ENCODE measurements around the gene ZNF79. TPM values are rescaled to one million over a fixed set of nuclear protein-coding genes. Genes with fewer than 3 reads are reported as not detected.

Gene ZNF79
- total and polyA plus RNA-seq, 8 donors: 3.4 to 5.2 (median 4.0) TPM

DNA sequence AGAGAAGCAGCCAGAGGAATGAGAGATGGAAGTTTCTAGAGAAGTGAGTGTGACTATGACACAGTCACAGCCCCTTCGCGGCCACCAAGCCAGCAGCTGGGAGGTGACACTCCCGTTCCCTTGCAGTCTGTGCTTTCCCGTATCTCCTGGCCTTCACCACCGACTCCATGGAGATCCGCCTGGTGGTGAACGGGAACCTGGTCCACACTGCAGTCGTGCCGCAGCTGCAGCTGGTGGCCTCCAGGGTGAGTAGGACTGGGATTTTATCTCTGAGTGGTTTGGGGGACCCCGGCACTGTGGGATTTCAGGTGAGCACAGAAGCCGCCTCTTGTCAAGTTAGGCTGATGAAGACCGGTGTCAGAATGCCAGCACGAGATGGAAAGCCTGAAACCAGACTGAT, 39.3 kb upstream of the ZNF79 start:
- Histone ChIP-seq H3K36me3 (no peaks in the 10 kb centered on the region), H3K27me3 (no peaks in the 10 kb centered on the region), H3K9me3 (no peaks in the 10 kb centered on the region), H3K27ac (no peak overlapping the region), H3K4me1 (no peaks in the 10 kb centered on the region), H3K4me3 (no peak overlapping the region)
- no peak for ATAC-seq
- TF ChIP-seq, protein P1, sequence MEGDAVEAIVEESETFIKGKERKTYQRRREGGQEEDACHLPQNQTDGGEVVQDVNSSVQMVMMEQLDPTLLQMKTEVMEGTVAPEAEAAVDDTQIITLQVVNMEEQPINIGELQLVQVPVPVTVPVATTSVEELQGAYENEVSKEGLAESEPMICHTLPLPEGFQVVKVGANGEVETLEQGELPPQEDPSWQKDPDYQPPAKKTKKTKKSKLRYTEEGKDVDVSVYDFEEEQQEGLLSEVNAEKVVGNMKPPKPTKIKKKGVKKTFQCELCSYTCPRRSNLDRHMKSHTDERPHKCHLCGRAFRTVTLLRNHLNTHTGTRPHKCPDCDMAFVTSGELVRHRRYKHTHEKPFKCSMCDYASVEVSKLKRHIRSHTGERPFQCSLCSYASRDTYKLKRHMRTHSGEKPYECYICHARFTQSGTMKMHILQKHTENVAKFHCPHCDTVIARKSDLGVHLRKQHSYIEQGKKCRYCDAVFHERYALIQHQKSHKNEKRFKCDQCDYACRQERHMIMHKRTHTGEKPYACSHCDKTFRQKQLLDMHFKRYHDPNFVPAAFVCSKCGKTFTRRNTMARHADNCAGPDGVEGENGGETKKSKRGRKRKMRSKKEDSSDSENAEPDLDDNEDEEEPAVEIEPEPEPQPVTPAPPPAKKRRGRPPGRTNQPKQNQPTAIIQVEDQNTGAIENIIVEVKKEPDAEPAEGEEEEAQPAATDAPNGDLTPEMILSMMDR (IDR thresholded peaks at IDR 0.05): no peak
- no peak for FAIRE-seq
- intact Hi-C loops (cut with DNase I): no loop called here
- DNase-seq: no peak
- WGBS, 2 donors: 79 to 83% methylated on average over 12 to 13 of the region's 13 CpGs

GRCh38 chr9:127386249-127386648, 37.9 kb upstream of the ZNF79 start:
- intact Hi-C loops (cut with DNase I): no loop called here
- no peaks in the 10 kb centered on the region for H3K27me3 ChIP-seq
- no peaks in the 10 kb centered on the region for H3K36me3 ChIP-seq

DNA sequence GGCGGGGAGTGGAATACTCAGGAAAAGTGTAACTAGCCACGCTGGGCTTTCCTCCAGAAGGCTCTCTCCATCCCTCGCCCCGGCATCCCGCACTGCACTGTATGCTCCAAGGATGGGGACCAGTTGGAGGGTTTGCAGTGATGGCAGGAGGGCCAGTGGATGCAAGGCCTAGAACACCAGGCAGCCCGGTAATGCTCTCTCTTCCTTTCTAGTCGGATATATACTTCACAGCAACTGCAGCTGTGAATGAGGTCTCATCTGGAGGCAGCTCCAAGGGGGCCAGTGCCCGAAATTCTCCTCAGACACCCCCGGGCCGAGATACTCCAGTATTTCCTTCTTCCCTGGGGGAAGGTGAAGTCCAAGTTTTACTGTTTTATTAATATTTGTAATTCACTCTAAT, 37.2 kb upstream of the ZNF79 start:
- H3K36me3 ChIP-seq: no peaks in the 10 kb centered on the region
- no peak overlapping the region for H3K4me3 ChIP-seq
- no peaks in the 10 kb centered on the region for H3K4me1 ChIP-seq
- no peak for DNase-seq
- intact Hi-C loops (cut with DNase I): no loop called here
- H3K9me3 ChIP-seq: no peaks in the 10 kb centered on the region
- ATAC-seq: no peak
- no peaks in the 10 kb centered on the region for H3K27me3 ChIP-seq
- TF ChIP-seq, protein P1 (IDR thresholded peaks at IDR 0.05): no peak
- no peak for FAIRE-seq
- H3K27ac ChIP-seq: no peak overlapping the region
- WGBS, 2 donors: 87 to 91% methylated on average over 10 of the region's 10 CpGs

More at GRCh38 chr9:127386249-127386648, 37.9 kb upstream of the ZNF79 start:
- no peak overlapping the region for H3K27ac ChIP-seq
- H3K4me3 ChIP-seq: no peak overlapping the region
- H3K4me1 ChIP-seq: no peaks in the 10 kb centered on the region
- H3K9me3 ChIP-seq: no peaks in the 10 kb centered on the region
- FAIRE-seq: no peak
- no peak for ATAC-seq
- TF ChIP-seq, protein P1 (IDR thresholded peaks at IDR 0.05): no peak
- no peak for DNase-seq
- 77 to 90% methylated on average over 4 of the region's 4 CpGs for WGBS, 2 donors

GRCh38 chr9:127388037-127388855, 35.9 kb upstream of the ZNF79 start:
- DNase-seq (no peak), FAIRE-seq (no peak), ATAC-seq (peak; percentile 55 to 91 (median 86))
- intact Hi-C loops (cut with DNase I): no loop called here
- TF ChIP-seq, protein P1 (IDR thresholded peaks at IDR 0.05): no peak
- WGBS, 2 donors: 56 to 66% methylated on average over 10 of the region's 10 CpGs
- Histone ChIP-seq H3K4me1 (no peaks in the 10 kb centered on the region), H3K27me3 (no peaks in the 10 kb centered on the region), H3K9me3 (no peaks in the 10 kb centered on the region), H3K36me3 (no peaks in the 10 kb centered on the region), H3K4me3 (no peak overlapping the region), H3K27ac (peak overlapping the region in 1 of 4 donors; percentile 1)

GRCh38 chr9:127388856-127389238, 35.3 kb upstream of the ZNF79 start:
- FAIRE-seq (no peak), ATAC-seq (no peak), DNase-seq (no peak)
- WGBS, 2 donors: 55 to 58% methylated on average over 6 of the region's 6 CpGs
- no peaks in the 10 kb centered on the region for H3K27me3 ChIP-seq
- peak overlapping the region in 1 of 4 donors; percentile 1 for H3K27ac ChIP-seq
- no peaks in the 10 kb centered on the region for H3K36me3 ChIP-seq
- TF ChIP-seq, protein P1 (IDR thresholded peaks at IDR 0.05): no peak
- intact Hi-C loops (cut with DNase I): no loop called here
- H3K4me3 ChIP-seq: no peak overlapping the region
- no peaks in the 10 kb centered on the region for H3K9me3 ChIP-seq
- H3K4me1 ChIP-seq: no peaks in the 10 kb centered on the region

All from pancreas (tissue), 10 donors.